Measurements from ENCODE around the gene ZDHHC5.

GRCh38 chr11:57674251-57674650 lies 6.3 kb downstream of the ZDHHC5 start:
- TF ChIP-seq CTCF (IDR thresholded peaks at IDR 0.05) (no peak), POLR2AphosphoS5 (IDR thresholded peaks at IDR 0.05) (no peak), POLR2A (IDR thresholded peaks at IDR 0.05) (no peak), EP300 (IDR thresholded peaks at IDR 0.05) (no peak)
